ENCODE measurements around the gene CAMKMT.

CAMKMT gene

GRCh38 chr2:44598330-44599119, 236.8 kb downstream of the CAMKMT start:
- TF ChIP-seq CTCF (IDR thresholded peaks at IDR 0.05; ENCODE audit: low read depth, low read length, missing control alignments): no peak
- no peak for DNase-seq (ENCODE audit: extremely low read depth, low read depth)
- H3K4me3 ChIP-seq (replicated peaks; ENCODE audit: low read depth, low read length): no peak overlapping the region

GRCh38 chr2:44599130-44599529, 237.4 kb downstream of the CAMKMT start:
- H3K4me3 ChIP-seq (replicated peaks; ENCODE audit: low read depth, low read length): no peak overlapping the region
- no peak for TF ChIP-seq CTCF (IDR thresholded peaks at IDR 0.05; ENCODE audit: low read depth, low read length, missing control alignments)
- no peak for DNase-seq (ENCODE audit: extremely low read depth, low read depth)

- no peak for DNase-seq (ENCODE audit: extremely low read depth, low read depth)
- no peak for TF ChIP-seq CTCF (IDR thresholded peaks at IDR 0.05; ENCODE audit: low read depth, low read length, missing control alignments)
- no peak overlapping the region for H3K4me3 ChIP-seq (replicated peaks; ENCODE audit: low read depth, low read length)
These were observed 240.7 kb downstream of the CAMKMT start for GRCh38 chr2:44602446-44602845.

- no peak for TF ChIP-seq CTCF (IDR thresholded peaks at IDR 0.05; ENCODE audit: low read depth, low read length, missing control alignments)
- no peak overlapping the region for H3K4me3 ChIP-seq (replicated peaks; ENCODE audit: low read depth, low read length)
- DNase-seq (ENCODE audit: extremely low read depth, low read depth): no peak
These were observed 243.8 kb downstream of the CAMKMT start for GRCh38 chr2:44605511-44605910.

GRCh38 chr2:44612276-44612675, 250.5 kb downstream of the CAMKMT start:
- TF ChIP-seq CTCF (IDR thresholded peaks at IDR 0.05; ENCODE audit: low read depth, low read length, missing control alignments): no peak
- no peak for DNase-seq (ENCODE audit: extremely low read depth, low read depth)
- no peak overlapping the region for H3K4me3 ChIP-seq (replicated peaks; ENCODE audit: low read depth, low read length)

GRCh38 chr2:44614940-44615339, 253.2 kb downstream of the CAMKMT start:
- TF ChIP-seq CTCF (IDR thresholded peaks at IDR 0.05; ENCODE audit: low read depth, low read length, missing control alignments): no peak
- DNase-seq (ENCODE audit: extremely low read depth, low read depth): no peak
- H3K4me3 ChIP-seq (replicated peaks; ENCODE audit: low read depth, low read length): no peak overlapping the region
